Esophagus muscularis mucosa (tissue), 4 donors: Measurements from ENCODE around the gene KCNAB1. TPM values are rescaled to one million over a fixed set of nuclear protein-coding genes. Genes with fewer than 3 reads are reported as not detected.

Source experiments
- DNase-seq: peaks from one replicate; pipeline ENCODE4 v3.0.0-alpha.2; 2017; ENCODE audit errors: extremely low spot score
- H3K27ac ChIP-seq, 4 donors: fragments of 200-600 bp; sonication (generic); replicated peaks in 1 of 4; 1 replicate in 3 of 4; 2 replicates in 1 of 4; pipeline ENCODE4 v1.5.1; 2016 to 2019; ENCODE audit warnings: mild to moderate bottlenecking in 1 of 4
- H3K27me3 ChIP-seq, 4 donors: fragments of 200-600 bp; sonication (generic); one replicate each; pipeline versions ENCODE4 v1.5.1 to v1.6.0; 2016 to 2019
- H3K36me3 ChIP-seq, 4 donors: fragments of 200-600 bp; sonication (generic); one replicate each; pipeline ENCODE4 v1.5.1; 2016 to 2019
- H3K4me1 ChIP-seq, 4 donors: fragments of 200-600 bp; sonication (generic); one replicate each; pipeline ENCODE4 v1.5.1; 2016 to 2019
- H3K4me3 ChIP-seq, 4 donors: fragments of 200-600 bp; sonication (generic); 1 replicate in 2 of 4; 2 replicates in 2 of 4; pipeline ENCODE4 v1.5.1; 2016 to 2019; ENCODE audit warnings: mild to moderate bottlenecking in 4 of 4, moderate library complexity in 1 of 4
- H3K9me3 ChIP-seq, 4 donors: fragments of 200-600 bp; sonication (generic); 1 replicate in 3 of 4; 2 replicates in 1 of 4; pipeline ENCODE4 v1.5.1; 2016 to 2019
- CTCF ChIP-seq, 3 experiments: fragments of 200-600 bp in 2 of 3; fragments of 450-650 bp in 1 of 3; sonication (generic) in 2 of 3; IDR thresholded peaks; one replicate each; pipeline ENCODE4 v1.5.1; 2017 to 2019; ENCODE audit warnings: antibody characterized with exemption in 3 of 3, mild to moderate bottlenecking in 2 of 3, moderate library complexity in 1 of 3
- EP300 ChIP-seq: sonication (generic); formaldehyde crosslinking; IDR thresholded peaks from one replicate; pipeline ENCODE4 v1.6.1; 2017; ENCODE audit warnings: antibody characterized with exemption
- POLR2A ChIP-seq: fragments of 450-650 bp; IDR thresholded peaks from one replicate; pipeline ENCODE4 v1.6.1; 2017; ENCODE audit warnings: antibody characterized with exemption, moderate library complexity, mild to moderate bottlenecking, low read depth
- POLR2AphosphoS5 ChIP-seq, 2 donors: sonication (generic); formaldehyde crosslinking; IDR thresholded peaks; one replicate each; pipeline ENCODE4 v1.6.1; 2017; ENCODE audit warnings: antibody characterized with exemption in 2 of 2
- WGBS: methylation state at CpG from one replicate; pipeline ENCODE4 v1.1.5; 2018; 5-methylcytosine and 5-hydroxymethylcytosine counted together
- intact Hi-C: fragments of 100-400 bp; cut with DNase I; formaldehyde crosslinking; loops from one replicate; pipeline ENCODE4 v1.15.1; 2023
- total RNA-seq, 4 donors: library from RNA; depleted of rRNA; stranded (reverse); fragments of >200 nt; gene quantifications; one replicate each; pipeline versions ENCODE4 v1.1.0 to v1.2.1, GENCODE V29; 2016

The KCNAB1 gene
- total RNA-seq, 4 donors from 2014 or later, result 0.83 to 5.9 (median 2.3) TPM

DNA sequence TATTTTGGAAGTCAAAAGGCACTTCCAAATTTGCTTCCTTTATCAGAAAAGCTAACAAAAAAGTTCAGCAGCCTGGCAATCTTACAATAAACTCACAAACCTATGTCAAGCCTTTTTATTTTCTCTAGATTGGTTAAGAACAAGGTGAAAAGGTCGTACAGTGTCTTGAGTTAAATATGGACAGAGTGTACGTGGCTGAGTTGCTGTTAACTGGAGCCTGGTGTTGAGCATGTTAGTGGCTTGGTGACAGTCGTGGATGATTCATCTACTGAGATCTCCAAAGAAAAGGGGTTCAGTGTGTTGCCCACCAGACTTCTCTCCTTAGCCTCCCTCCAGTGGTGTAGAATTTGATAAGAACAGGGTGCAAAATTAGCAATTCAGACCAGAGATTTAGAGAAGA, 344.8 kb downstream of the KCNAB1 start:
- DNase-seq, result no peak
- intact Hi-C loops, result no loop called here
- Histone ChIP-seq H3K4me1 (peaks cover 5 to 43% (median 28%) of the 10 kb centered on the region in 4 donors), H3K27me3 (no peaks in the 10 kb centered on the region), H3K4me3 (no peak overlapping the region), H3K36me3 (no peaks in the 10 kb centered on the region), H3K9me3 (no peaks in the 10 kb centered on the region), H3K27ac (no peak overlapping the region)
- no peak for TF ChIP-seq CTCF (IDR thresholded peaks at IDR 0.05)
- no peak for TF ChIP-seq EP300
- TF ChIP-seq POLR2A, result no peak
- TF ChIP-seq POLR2AphosphoS5 (IDR thresholded peaks at IDR 0.05), result no peak
- WGBS, result 64% methylated on average over 3 of the region's 3 CpGs

DNA sequence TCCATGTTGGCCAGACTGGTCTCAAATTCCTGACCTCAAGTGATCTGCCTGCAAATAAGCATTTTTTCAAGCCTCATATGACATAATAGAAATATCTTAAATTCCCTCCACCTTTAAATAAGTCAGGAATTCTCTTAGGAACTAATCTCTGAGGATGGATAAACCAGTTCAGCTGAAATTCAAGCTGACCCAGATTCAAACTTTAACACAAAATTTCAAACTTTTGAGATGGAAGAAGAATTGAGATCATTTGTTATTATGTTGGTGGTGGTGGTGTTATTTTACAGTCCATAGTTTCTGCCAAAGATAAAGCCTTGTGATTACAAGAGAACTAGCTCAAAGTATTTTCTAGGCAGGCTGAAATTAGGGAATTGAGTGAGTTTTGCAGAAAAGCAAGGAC, 349.1 kb downstream of the KCNAB1 start:
- no peak for DNase-seq
- Histone ChIP-seq H3K36me3 (no peaks in the 10 kb centered on the region), H3K27me3 (no peaks in the 10 kb centered on the region), H3K4me1 (peaks cover 0 to 43% (median 29%) of the 10 kb centered on the region in 4 donors), H3K9me3 (no peaks in the 10 kb centered on the region), H3K27ac (no peak overlapping the region), H3K4me3 (no peak overlapping the region)
- intact Hi-C loops, result no loop called here
- TF ChIP-seq EP300 (no peak), POLR2AphosphoS5 (IDR thresholded peaks at IDR 0.05) (no peak), POLR2A (no peak), CTCF (IDR thresholded peaks at IDR 0.05) (no peak)

DNA sequence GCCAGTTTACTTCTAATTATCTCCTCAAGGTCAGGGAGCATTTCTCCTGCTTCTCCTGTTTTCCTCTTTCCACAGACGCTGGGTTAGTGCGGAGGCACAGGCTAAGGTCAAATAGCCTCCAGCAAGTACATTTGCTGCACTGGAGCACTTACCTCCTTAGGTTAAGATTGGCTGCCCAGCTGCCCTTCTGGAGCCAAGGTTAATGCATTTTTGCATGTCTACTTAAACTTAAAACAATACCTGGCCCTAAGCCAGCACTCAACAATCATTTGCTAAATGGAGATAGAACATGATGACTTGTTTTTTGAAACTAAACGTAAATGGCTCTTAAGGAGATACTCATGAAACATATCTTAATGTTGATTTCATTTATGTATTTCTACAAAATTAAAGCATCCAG, 351.1 kb downstream of the KCNAB1 start:
- H3K27ac ChIP-seq, result no peak overlapping the region
- DNase-seq, result no peak
- peaks cover 0 to 36% (median 29%) of the 10 kb centered on the region in 4 donors for H3K4me1 ChIP-seq
- 39% methylated on average over 3 of the region's 3 CpGs for WGBS
- intact Hi-C loops, result no loop called here
- H3K36me3 ChIP-seq, result no peaks in the 10 kb centered on the region
- no peaks in the 10 kb centered on the region for H3K27me3 ChIP-seq
- H3K9me3 ChIP-seq, result no peaks in the 10 kb centered on the region
- no peak for TF ChIP-seq POLR2A
- no peak for TF ChIP-seq CTCF (IDR thresholded peaks at IDR 0.05)
- TF ChIP-seq POLR2AphosphoS5 (IDR thresholded peaks at IDR 0.05), result no peak
- no peak for TF ChIP-seq EP300
- H3K4me3 ChIP-seq, result no peak overlapping the region

DNA sequence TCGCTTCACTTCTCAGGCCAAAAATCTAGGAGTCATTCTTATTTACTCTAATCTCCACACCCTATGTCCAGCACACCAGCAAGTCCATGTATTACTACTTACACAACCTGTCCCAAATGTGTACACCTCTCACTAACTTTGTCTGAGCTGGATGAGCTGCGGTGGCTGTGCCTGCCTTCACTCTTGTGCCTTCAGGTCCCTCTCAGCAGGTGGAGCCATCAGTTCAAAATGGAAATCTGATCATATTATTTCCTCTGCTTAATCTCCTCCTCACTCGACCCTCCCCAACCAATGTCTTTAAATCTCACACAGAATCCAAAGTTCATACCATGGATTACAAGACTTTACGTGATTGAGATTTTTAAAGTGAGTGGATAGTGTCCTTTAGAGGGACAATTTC, 351.8 kb downstream of the KCNAB1 start:
- DNase-seq, result no peak
- no peak overlapping the region for H3K4me3 ChIP-seq
- intact Hi-C loops, result no loop called here
- H3K27ac ChIP-seq, result no peak overlapping the region
- H3K4me1 ChIP-seq, result peaks cover 0 to 38% (median 31%) of the 10 kb centered on the region in 4 donors
- TF ChIP-seq EP300 (no peak), CTCF (IDR thresholded peaks at IDR 0.05) (no peak), POLR2A (no peak), POLR2AphosphoS5 (IDR thresholded peaks at IDR 0.05) (no peak)
- no peaks in the 10 kb centered on the region for H3K27me3 ChIP-seq
- 93% methylated on average over 4 of the region's 4 CpGs for WGBS
- H3K36me3 ChIP-seq, result no peaks in the 10 kb centered on the region
- no peaks in the 10 kb centered on the region for H3K9me3 ChIP-seq

DNA sequence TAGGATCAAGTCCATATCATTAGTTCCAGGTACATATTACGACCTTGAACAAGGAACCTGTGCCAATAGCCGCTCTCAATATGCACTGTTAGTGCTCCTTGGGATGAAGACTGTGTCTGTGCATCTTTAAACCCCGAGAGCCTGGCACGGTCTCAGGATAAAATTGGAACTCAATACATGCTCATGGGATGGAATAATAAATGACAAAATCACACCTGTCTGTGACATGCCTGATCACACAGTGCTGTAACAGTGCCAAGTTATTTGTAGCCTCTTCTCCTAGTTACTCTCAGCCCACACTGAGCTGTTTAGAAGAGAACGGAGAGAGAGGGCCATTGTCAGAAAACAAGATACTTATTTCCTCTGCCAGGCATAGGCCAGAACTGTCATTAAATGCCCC, 352.3 kb downstream of the KCNAB1 start:
- Histone ChIP-seq H3K27ac (no peak overlapping the region), H3K9me3 (no peaks in the 10 kb centered on the region), H3K4me3 (no peak overlapping the region), H3K36me3 (no peaks in the 10 kb centered on the region), H3K27me3 (no peaks in the 10 kb centered on the region), H3K4me1 (peaks cover 0 to 43% (median 33%) of the 10 kb centered on the region in 4 donors)
- no peak for DNase-seq
- 83% methylated on average over 5 of the region's 5 CpGs for WGBS
- TF ChIP-seq POLR2A (no peak), EP300 (no peak), POLR2AphosphoS5 (IDR thresholded peaks at IDR 0.05) (no peak)
- intact Hi-C loops, result no loop called here
